PC-3 (cell line): ENCODE results near the gene CDK5. TPM values are rescaled to one million over a fixed set of nuclear protein-coding genes. Genes with fewer than 3 reads are reported as not detected.

Source experiments
- ATAC-seq: fragments of 200-7000 bp; cut with Tn5 transposase; 2 replicates; pipeline ENCODE4 v1.9.1; 2020; ENCODE audit warnings: mild to moderate bottlenecking, moderate library complexity
- BruUV-seq: library from RNA; stranded (reverse); fragments of 400-500 nt; replicated peaks from 2 replicates; lab custom pipeline; 2021; lab: Mats Ljungman, UMichigan
- CTCF ChIA-PET: fragments of 300-600 bp; sonication (Branson Sonifier 250); formaldehyde crosslinking; loops from one replicate; lab custom pipeline; 2022; ENCODE audit warnings: antibody characterized with exemption; lab: Charles Lee
- POLR2A ChIA-PET: fragments of 300-600 bp; sonication (Branson Sonifier 250); formaldehyde crosslinking; loops from one replicate; lab custom pipeline; 2022; ENCODE audit warnings: antibody characterized with exemption; ENCODE audit not compliant: unreplicated experiment; lab: Charles Lee
- DNase-seq: peaks from one replicate; pipeline ENCODE4 v3.0.0-alpha.2; 2015
- H2AFZ ChIP-seq: fragments of 300-600 bp; sonication (generic); 2 replicates; pipeline ENCODE4 v1.6.0; 2016; ENCODE audit warnings: antibody characterized with exemption, low read length
- H3F3A ChIP-seq: fragments of 300-600 bp; sonication (generic); one replicate; pipeline ENCODE4 v1.6.0; 2017; ENCODE audit warnings: antibody characterized with exemption, low read length, control low read depth, mild to moderate bottlenecking; ENCODE audit not compliant: unreplicated experiment
- H3K27ac ChIP-seq: fragments of 300-600 bp; sonication (generic); 2 replicates; pipeline ENCODE4 v1.5.1; 2016; ENCODE audit warnings: mild to moderate bottlenecking, low read length
- H3K27me3 ChIP-seq: fragments of 300-600 bp; sonication (generic); 2 replicates; pipeline ENCODE4 v1.6.1; 2016; ENCODE audit warnings: low read length, mixed read lengths
- H3K36me3 ChIP-seq: fragments of 300-600 bp; sonication (generic); 2 replicates; pipeline ENCODE4 v1.6.1; 2016; ENCODE audit warnings: low read depth, mixed run types, low read length, mixed read lengths
- H3K4me1 ChIP-seq: fragments of 300-600 bp; sonication (generic); 2 replicates; pipeline ENCODE4 v1.5.1; 2016; ENCODE audit warnings: low read length; ENCODE audit not compliant: insufficient read depth
- H3K4me2 ChIP-seq: fragments of 300-600 bp; sonication (generic); 2 replicates; pipeline ENCODE4 v1.6.0; 2016; ENCODE audit warnings: low read length
- H3K4me3 ChIP-seq: fragments of 300-600 bp; sonication (generic); 2 replicates; pipeline ENCODE4 v1.5.1; 2016; ENCODE audit warnings: mild to moderate bottlenecking, low read length, mixed read lengths
- H3K79me2 ChIP-seq: fragments of 300-600 bp; sonication (generic); 2 replicates; pipeline ENCODE4 v1.6.1; 2017; ENCODE audit warnings: low read length, mixed read lengths
- H3K9ac ChIP-seq: fragments of 300-600 bp; sonication (generic); 2 replicates; pipeline ENCODE4 v1.6.0; 2016; ENCODE audit warnings: mild to moderate bottlenecking, low read length
- H3K9me2 ChIP-seq: fragments of 300-600 bp; sonication (generic); replicated peaks from 2 replicates; pipeline ENCODE4 v1.6.1; 2016; ENCODE audit warnings: mixed run types, low read length, mixed read lengths
- H3K9me3 ChIP-seq: fragments of 300-600 bp; sonication (generic); 2 replicates; pipeline ENCODE4 v1.6.1; 2016; ENCODE audit warnings: low read length, mixed read lengths
- H4K20me1 ChIP-seq: fragments of 300-600 bp; sonication (generic); 2 replicates; pipeline ENCODE4 v1.6.1; 2016; ENCODE audit warnings: low read length, mixed read lengths
- CTCF ChIP-seq: fragments of 300-600 bp; sonication (generic); conservative IDR thresholded peaks from 2 replicates; pipeline ENCODE4 v1.5.1; 2017; ENCODE audit warnings: antibody characterized with exemption, low read depth, mild to moderate bottlenecking, low read length
- EZH2 ChIP-seq: fragments of 300-600 bp; sonication (generic); IDR thresholded peaks from one replicate; pipeline ENCODE4 v1.6.1; 2017; ENCODE audit warnings: antibody characterized with exemption, mild to moderate bottlenecking, low read length; ENCODE audit not compliant: unreplicated experiment
- EZH2phosphoT487 ChIP-seq: fragments of 300-600 bp; sonication (generic); IDR thresholded peaks from 2 replicates; pipeline ENCODE4 v1.6.1; 2018; ENCODE audit warnings: mild to moderate bottlenecking, antibody characterized with exemption, low read length, borderline replicate concordance
- intact Hi-C: fragments of 100-400 bp; cut with micrococcal nuclease; formaldehyde crosslinking; loops from 2 replicates; pipeline ENCODE4 v1.9.0; 2023
- total RNA-seq: library from RNA; depleted of rRNA; stranded (reverse); fragments of >200 nt; gene quantifications from 2 replicates; pipeline ENCODE4 v1.2.3, GENCODE V29; 2014

Gene CDK5
- total RNA-seq, 1 experiment from 2014 or later = 40.1 TPM

DNA sequence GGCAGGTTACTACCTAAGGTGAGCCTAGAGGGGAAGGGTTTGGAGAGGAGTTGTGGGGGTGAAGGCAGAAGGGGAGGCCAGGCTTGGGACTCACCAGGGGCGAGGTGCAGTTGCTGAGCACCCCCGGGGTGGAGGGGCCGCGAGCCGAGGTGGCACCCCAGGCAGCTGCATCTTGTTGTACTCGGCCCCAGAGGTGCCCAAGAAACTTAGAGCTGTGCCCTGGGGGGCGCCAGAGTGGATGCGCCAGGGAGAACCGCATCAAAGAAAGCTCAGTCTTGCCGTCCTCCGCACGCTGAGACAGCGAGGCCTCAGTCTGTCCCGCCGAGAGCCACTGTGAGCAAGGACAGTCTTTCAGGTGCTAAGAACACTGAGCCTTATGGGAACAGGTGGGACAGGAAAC is 40.8 kb downstream of the CDK5 start:
- CTCF ChIA-PET = no interaction called here

DNA sequence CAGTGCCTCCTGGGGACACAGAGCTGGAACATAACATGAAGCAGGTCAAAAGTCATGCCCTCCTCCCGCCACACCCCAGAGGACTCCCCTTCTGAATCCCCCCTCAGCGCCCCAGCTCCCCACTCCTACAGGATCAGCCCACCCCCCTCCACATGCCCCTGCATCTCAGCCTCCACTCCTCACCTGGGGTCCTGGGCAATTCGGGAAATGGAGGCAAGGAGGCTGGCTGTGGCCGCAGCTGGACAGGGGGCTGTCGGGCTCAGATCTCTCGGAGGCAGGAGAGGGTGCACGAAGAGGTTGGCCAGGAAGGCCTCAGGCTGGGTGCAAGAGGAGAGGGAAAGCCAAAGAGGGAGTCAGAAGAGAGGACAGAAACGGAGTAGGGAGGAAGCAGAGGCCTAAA is 41.2 kb downstream of the CDK5 start:
- Histone ChIP-seq H4K20me1 (no peaks in the 10 kb centered on the region), H3K4me2 (no peak overlapping the region), H3K36me3 (no peaks in the 10 kb centered on the region), H3K4me3 (no peak overlapping the region), H3K9me3 (no peaks in the 10 kb centered on the region), H3K27ac (no peak overlapping the region), H3K79me2 (no peaks in the 10 kb centered on the region), H3F3A (no peaks in the 10 kb centered on the region), H2AFZ (no peak overlapping the region), H3K9me2 (no peaks in the 10 kb centered on the region), H3K9ac (no peak overlapping the region), H3K27me3 (no peaks in the 10 kb centered on the region), H3K4me1 (peaks cover 10% of the 10 kb centered on the region; the same call in 1 of the 2 replicates)
- POLR2A ChIA-PET = no interaction called here
- BruUV-seq = no TSS peak
- intact Hi-C loops = no loop called here
- ATAC-seq (no peak), DNase-seq (no peak)
- TF ChIP-seq EZH2 (no peak), CTCF (no peak), EZH2phosphoT487 (no peak)
- CTCF ChIA-PET = no interaction called here

More for the DNA sequence above, 40.8 kb downstream of the CDK5 start:
- Histone ChIP-seq H3K4me1 (peaks cover 10% of the 10 kb centered on the region; the same call in 1 of the 2 replicates), H3K4me2 (no peak overlapping the region), H3K9me3 (no peaks in the 10 kb centered on the region), H3K9me2 (no peaks in the 10 kb centered on the region), H3K4me3 (no peak overlapping the region), H3F3A (no peaks in the 10 kb centered on the region), H3K27ac (no peak overlapping the region), H3K79me2 (no peaks in the 10 kb centered on the region), H2AFZ (no peak overlapping the region), H4K20me1 (no peaks in the 10 kb centered on the region), H3K27me3 (no peaks in the 10 kb centered on the region), H3K9ac (no peak overlapping the region), H3K36me3 (no peaks in the 10 kb centered on the region)
- no peak for ATAC-seq
- POLR2A ChIA-PET = no interaction called here
- TF ChIP-seq EZH2phosphoT487 = no peak
- TF ChIP-seq EZH2 = no peak
- TF ChIP-seq CTCF = no peak
- BruUV-seq = no TSS peak
- intact Hi-C loops = no loop called here
- DNase-seq = no peak

GRCh38 chr7:151015967-151016366 is 41.7 kb downstream of the CDK5 start:
- Histone ChIP-seq H3K79me2 (no peaks in the 10 kb centered on the region), H3K9me3 (no peaks in the 10 kb centered on the region), H3F3A (no peaks in the 10 kb centered on the region), H3K36me3 (no peaks in the 10 kb centered on the region), H2AFZ (no peak overlapping the region), H3K27ac (no peak overlapping the region), H3K4me1 (peaks cover 10% of the 10 kb centered on the region; the same call in 1 of the 2 replicates), H3K9ac (no peak overlapping the region), H3K27me3 (no peaks in the 10 kb centered on the region), H3K9me2 (no peaks in the 10 kb centered on the region), H3K4me3 (no peak overlapping the region), H3K4me2 (no peak overlapping the region), H4K20me1 (no peaks in the 10 kb centered on the region)
- POLR2A ChIA-PET = no interaction called here
- ATAC-seq (no peak), DNase-seq (no peak)
- no TSS peak for BruUV-seq
- TF ChIP-seq EZH2phosphoT487 (no peak), EZH2 (no peak), CTCF (no peak)
- intact Hi-C loops = no loop called here
- CTCF ChIA-PET = no interaction called here
